ENCODE results near the gene CDH23. TPM values are rescaled to one million over a fixed set of nuclear protein-coding genes. Genes with fewer than 3 reads are reported as not detected.

Gene CDH23
- polyA plus RNA-seq, 1 experiment, result 0.01 TPM

DNA sequence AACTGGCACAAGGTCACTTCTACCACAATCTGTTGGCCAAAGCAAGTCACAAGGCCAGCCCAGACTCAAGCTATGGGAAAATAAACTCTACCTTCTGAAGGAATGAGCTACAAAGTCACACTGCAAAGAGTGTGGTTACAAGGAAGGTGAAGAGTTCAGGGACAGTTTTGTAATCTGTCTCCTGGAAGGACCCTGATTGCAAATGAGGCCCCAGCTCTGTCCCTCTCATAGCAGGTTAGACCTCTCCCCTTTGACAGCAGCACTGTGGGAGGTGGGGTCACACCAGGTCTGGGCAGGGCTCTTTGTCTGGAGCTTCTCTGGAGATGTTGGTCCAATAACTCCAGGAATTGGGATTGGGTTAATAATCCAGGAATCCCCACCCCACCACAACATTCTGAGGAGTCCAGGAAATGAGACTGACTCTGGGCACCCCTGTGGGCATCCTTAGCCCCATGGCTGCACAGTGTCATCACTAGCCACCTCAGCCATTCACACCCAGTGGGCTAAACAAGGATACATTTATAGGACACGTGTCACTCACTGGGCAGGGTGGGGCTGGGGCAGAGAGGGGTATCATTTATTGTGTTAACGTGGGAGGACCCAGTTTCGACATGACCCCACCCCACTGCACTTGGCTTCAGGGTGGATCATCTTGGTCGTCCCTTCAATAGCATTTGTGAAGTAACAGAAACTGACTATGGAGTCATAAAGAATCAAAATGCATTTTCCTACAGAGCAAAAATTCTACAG lies 346.5 kb downstream of the CDH23 start:
- Histone ChIP-seq H3K27me3 (ENCODE audit: control insufficient read depth, insufficient read depth, low read length) (peaks cover 5% of the 10 kb centered on the region), H3K27ac (ENCODE audit: low read depth, low read length) (no peak overlapping the region), H3K4me3 (ENCODE audit: low read depth, low read length) (no peak overlapping the region), H3K9me3 (ENCODE audit: control insufficient read depth, insufficient read depth, low read length) (peaks cover 6% of the 10 kb centered on the region)
- TF ChIP-seq, protein P1, sequence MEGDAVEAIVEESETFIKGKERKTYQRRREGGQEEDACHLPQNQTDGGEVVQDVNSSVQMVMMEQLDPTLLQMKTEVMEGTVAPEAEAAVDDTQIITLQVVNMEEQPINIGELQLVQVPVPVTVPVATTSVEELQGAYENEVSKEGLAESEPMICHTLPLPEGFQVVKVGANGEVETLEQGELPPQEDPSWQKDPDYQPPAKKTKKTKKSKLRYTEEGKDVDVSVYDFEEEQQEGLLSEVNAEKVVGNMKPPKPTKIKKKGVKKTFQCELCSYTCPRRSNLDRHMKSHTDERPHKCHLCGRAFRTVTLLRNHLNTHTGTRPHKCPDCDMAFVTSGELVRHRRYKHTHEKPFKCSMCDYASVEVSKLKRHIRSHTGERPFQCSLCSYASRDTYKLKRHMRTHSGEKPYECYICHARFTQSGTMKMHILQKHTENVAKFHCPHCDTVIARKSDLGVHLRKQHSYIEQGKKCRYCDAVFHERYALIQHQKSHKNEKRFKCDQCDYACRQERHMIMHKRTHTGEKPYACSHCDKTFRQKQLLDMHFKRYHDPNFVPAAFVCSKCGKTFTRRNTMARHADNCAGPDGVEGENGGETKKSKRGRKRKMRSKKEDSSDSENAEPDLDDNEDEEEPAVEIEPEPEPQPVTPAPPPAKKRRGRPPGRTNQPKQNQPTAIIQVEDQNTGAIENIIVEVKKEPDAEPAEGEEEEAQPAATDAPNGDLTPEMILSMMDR (IDR thresholded peaks at IDR 0.05; ENCODE audit: low read depth, low read length), result no peak
- ChIA-PET POLR2A (no interaction called here), CTCF (no interaction called here)
- no peak for DNase-seq (ENCODE audit: low read depth, low spot score)

DNA sequence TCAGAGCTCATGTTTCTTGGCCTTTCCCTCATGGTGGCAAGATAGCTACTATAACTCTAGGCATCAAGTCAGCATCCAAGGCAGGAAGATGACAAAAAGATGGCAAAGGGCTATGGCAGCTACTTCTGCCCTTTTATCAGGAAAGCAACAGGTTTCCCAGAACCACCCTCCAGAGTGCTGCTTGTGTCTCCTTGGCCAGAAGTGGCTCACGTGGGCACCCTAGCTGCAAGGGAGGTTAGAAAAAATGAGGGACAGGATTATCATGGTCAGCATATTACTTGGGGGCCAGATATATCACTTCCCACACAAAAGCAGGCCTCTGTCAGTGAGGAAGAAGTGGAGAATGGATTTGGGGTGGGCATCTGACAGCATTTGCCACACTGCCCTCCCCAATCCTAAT lies 347.1 kb downstream of the CDH23 start:
- no peak for DNase-seq (ENCODE audit: low read depth, low spot score)
- TF ChIP-seq, protein P1 (IDR thresholded peaks at IDR 0.05; ENCODE audit: low read depth, low read length), result no peak
- H3K9me3 ChIP-seq (ENCODE audit: control insufficient read depth, insufficient read depth, low read length), result peaks cover 6% of the 10 kb centered on the region
- peaks cover 2% of the 10 kb centered on the region for H3K27me3 ChIP-seq (ENCODE audit: control insufficient read depth, insufficient read depth, low read length)
- POLR2A ChIA-PET, result no interaction called here
- CTCF ChIA-PET, result no interaction called here
- no peak overlapping the region for H3K27ac ChIP-seq (ENCODE audit: low read depth, low read length)
- H3K4me3 ChIP-seq (ENCODE audit: low read depth, low read length), result no peak overlapping the region

DNA sequence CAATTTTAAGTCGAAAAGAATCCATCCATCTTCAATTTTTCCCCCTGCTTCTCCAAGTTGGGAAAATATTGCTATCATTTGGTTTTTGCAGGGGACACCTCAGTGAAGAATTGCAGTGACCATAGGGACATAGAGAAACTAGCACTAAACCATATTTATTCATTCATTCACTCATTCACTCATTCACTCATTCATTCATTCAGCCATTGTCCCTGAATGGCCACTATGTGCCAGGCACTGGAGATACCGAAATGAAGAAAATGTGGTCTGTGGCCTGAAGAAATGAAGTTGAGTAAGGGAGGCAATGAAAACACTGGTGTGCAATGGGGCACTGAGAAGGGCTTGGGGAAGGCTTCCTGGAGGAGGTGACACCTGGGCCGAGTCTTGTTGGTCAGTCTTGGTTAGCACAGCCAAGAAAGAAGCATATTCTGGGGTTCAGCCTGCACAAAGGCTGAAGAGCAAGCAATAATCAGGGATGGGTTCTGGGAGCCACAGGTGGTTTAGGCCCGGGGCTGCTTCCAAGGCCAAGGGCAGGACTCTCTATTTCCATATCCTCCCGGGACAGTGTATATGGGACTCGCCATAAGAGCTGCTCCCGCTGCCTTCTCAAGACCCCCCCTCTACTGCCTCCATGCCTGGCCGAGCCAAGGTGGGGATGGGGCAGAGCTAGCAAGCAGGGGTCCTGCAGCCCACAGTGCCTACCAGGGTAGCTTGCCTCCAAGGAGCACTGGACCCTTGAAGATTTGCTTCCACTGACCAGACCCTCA lies 348.4 kb downstream of the CDH23 start:
- H3K9me3 ChIP-seq (ENCODE audit: control insufficient read depth, insufficient read depth, low read length), result peaks cover 6% of the 10 kb centered on the region
- TF ChIP-seq, protein P1 (IDR thresholded peaks at IDR 0.05; ENCODE audit: low read depth, low read length), result no peak
- H3K27ac ChIP-seq (ENCODE audit: low read depth, low read length), result no peak overlapping the region
- DNase-seq (ENCODE audit: low read depth, low spot score), result no peak
- ChIA-PET CTCF (no interaction called here), POLR2A (no interaction called here)
- H3K27me3 ChIP-seq (ENCODE audit: control insufficient read depth, insufficient read depth, low read length), result peaks cover 2% of the 10 kb centered on the region
- H3K4me3 ChIP-seq (ENCODE audit: low read depth, low read length), result no peak overlapping the region

DNA sequence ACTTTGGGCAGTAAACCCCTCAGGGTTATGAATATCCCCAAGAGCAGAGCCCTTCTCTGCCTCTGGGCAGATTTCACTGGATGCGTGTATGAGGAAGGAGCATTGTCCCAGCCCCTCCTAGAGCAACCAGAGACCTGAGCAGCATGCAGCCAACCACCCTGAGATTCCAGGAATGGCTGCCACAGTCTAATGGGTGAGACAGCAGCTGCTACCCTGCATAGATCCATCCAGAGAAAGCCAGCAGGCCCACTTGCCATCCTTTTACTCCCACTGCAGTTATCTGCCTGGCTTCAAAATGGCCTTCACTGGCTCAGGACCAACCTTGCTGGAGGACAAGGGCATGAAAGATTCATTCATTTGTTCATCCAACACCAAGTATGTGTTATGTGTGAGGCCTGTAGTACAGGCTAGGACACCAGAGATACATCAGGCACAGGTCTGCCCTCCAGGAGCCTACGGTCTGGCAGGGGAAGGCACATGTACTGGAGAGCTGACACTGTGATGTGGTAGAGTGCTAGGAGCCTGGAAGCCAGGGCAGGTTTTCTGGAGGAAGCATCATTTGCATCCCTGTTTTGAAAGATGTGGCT lies 349.0 kb downstream of the CDH23 start:
- Histone ChIP-seq H3K27me3 (ENCODE audit: control insufficient read depth, insufficient read depth, low read length) (peaks cover 2% of the 10 kb centered on the region), H3K9me3 (ENCODE audit: control insufficient read depth, insufficient read depth, low read length) (peaks cover 6% of the 10 kb centered on the region), H3K27ac (ENCODE audit: low read depth, low read length) (no peak overlapping the region), H3K4me3 (ENCODE audit: low read depth, low read length) (no peak overlapping the region)
- TF ChIP-seq, protein P1 (IDR thresholded peaks at IDR 0.05; ENCODE audit: low read depth, low read length), result no peak
- ChIA-PET CTCF (no interaction called here), POLR2A (no interaction called here)
- no peak for DNase-seq (ENCODE audit: low read depth, low spot score)
